ENCODE measurements around the gene PTMA. TPM values are rescaled to one million over a fixed set of nuclear protein-coding genes. Genes with fewer than 3 reads are reported as not detected.
A peak's percentile ranks its signal among the peaks of the same experiment; 100 is the strongest.

The PTMA gene
- total RNA-seq, 1 experiment from 2014 or later = 2,752 TPM

- TF ChIP-seq POLR2AphosphoS5 (IDR thresholded peaks at IDR 0.05; ENCODE audit: low read depth, low read length) (peak; percentile 17), ZFX (IDR thresholded peaks at IDR 0.05) (peak; percentile 7; the same call in 1 of the 2 replicates), RAD21 (IDR thresholded peaks at IDR 0.05; ENCODE audit: low read depth) (no peak)
- ChIA-PET POLR2A (interaction anchor here (1.0 to 5.5 kb wide), 13 partner anchors 7 to 245 kb away, joined by 3 to 34 read pairs (median 7); partner anchors contain the start of gene NCL), CTCF (interaction anchor here (1.7 to 2.5 kb wide), 3 partner anchors 32 to 66 kb away, joined by 4 to 29 read pairs (median 12); no protein-coding TSS in a partner anchor), RAD21 (ENCODE audit: low non-redundant PET in 1 of 2, low total read pairs in 2 of 2, uncharacterized antibody in 2 of 2, unreplicated experiment in 2 of 2) (interaction anchor here in 1 of 2 experiments (0.6 kb wide), 1 partner anchor 50 kb away, joined by 6 read pairs; no protein-coding TSS in a partner anchor)
- H3K79me2 ChIP-seq (ENCODE audit: insufficient read depth, low read length) = peaks cover 58% of the 10 kb centered on the region
- H3K27ac ChIP-seq (ENCODE audit: low read depth, low read length) = peak overlapping the region; percentile 99
- no peaks in the 10 kb centered on the region for H3K27me3 ChIP-seq (ENCODE audit: insufficient read depth, low read length)
- H4K20me1 ChIP-seq (ENCODE audit: insufficient read depth) = peaks cover 31% of the 10 kb centered on the region; the same call in 1 of the 2 replicates
- H3K36me3 ChIP-seq (ENCODE audit: control insufficient read depth in 1 of 2, insufficient read depth in 2 of 2, low read length in 2 of 2) = peaks cover 19 to 38% of the 10 kb centered on the region in 2 experiments
- H3K9me2 ChIP-seq (ENCODE audit: insufficient read depth) = no peaks in the 10 kb centered on the region
- peak overlapping the region; percentile 94 for H3K9ac ChIP-seq (ENCODE audit: low read length)
- no TSS peak for BruUV-seq (replicated peaks)
- intact Hi-C loops (cut with micrococcal nuclease) = loop anchor here (5.0 kb wide), 1 partner anchor 247 kb away; the partner anchor contains the start of gene NCL
- DNase-seq (ENCODE audit: low read depth, low spot score) (no peak), ATAC-seq (no peak)
- H3K4me3 ChIP-seq (replicated peaks in 1 of 2; ENCODE audit: low read depth in 1 of 2, low read length in 2 of 2) = peak overlapping the region; percentile 69 to 94
- H2AFZ ChIP-seq (ENCODE audit: low read depth, low read length, poor library complexity, severe bottlenecking) = no peak overlapping the region
- H3K4me2 ChIP-seq (ENCODE audit: low read length) = peak overlapping the region; percentile 93
- no peaks in the 10 kb centered on the region for H3K9me3 ChIP-seq (ENCODE audit: control insufficient read depth in 1 of 2, insufficient read depth in 1 of 2, low read depth in 1 of 2, low read length in 2 of 2)
- H3K4me1 ChIP-seq (ENCODE audit: control insufficient read depth in 1 of 2, insufficient read depth in 2 of 2, low read length in 2 of 2) = peaks cover 20 to 53% of the 10 kb centered on the region in 2 experiments
Measured at GRCh38 chr2:231708773-231709635, 679 bp downstream of the PTMA start.

DNA sequence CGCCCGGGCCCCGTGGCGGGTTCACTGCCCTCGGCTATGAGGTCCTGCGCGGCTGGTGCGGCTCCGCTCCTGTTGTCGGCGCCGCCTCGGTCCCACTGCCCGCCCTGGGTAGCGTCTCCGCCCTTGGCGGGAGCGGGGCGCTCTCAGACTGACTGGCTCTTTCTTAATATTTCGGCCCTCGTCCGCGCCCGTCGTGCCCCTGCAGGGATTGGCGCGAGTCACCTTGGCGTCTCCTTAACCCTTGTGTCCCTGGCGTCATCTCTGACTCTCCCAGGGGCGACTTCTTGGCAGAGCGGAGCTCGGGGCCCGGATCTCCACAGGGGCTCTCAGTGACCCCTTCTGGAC lies 1.3 kb downstream of the PTMA start:
- ChIA-PET RAD21 (ENCODE audit: low non-redundant PET in 1 of 2, low total read pairs in 2 of 2, uncharacterized antibody in 2 of 2, unreplicated experiment in 2 of 2) (no interaction called here), CTCF (interaction anchor here (1.0 kb wide), 1 partner anchor 67 kb away, joined by 4 read pairs; no protein-coding TSS in a partner anchor), POLR2A (interaction anchor here (1.5 to 5.5 kb wide), 2 partner anchors 37 to 245 kb away, joined by 3 to 34 read pairs; partner anchors contain the start of gene NCL)
- peaks cover 23 to 59% of the 10 kb centered on the region in 2 experiments for H3K4me1 ChIP-seq (ENCODE audit: control insufficient read depth in 1 of 2, insufficient read depth in 2 of 2, low read length in 2 of 2)
- H3K4me2 ChIP-seq (ENCODE audit: low read length) = peak overlapping the region; percentile 93
- intact Hi-C loops (cut with micrococcal nuclease) = loop anchor here (5.0 kb wide), 1 partner anchor 247 kb away; the partner anchor contains the start of gene NCL
- peak overlapping the region; percentile 99 for H3K27ac ChIP-seq (ENCODE audit: low read depth, low read length)
- H3K79me2 ChIP-seq (ENCODE audit: insufficient read depth, low read length) = peaks cover 58% of the 10 kb centered on the region
- no peaks in the 10 kb centered on the region for H3K9me2 ChIP-seq (ENCODE audit: insufficient read depth)
- peak overlapping the region; percentile 94 for H3K9ac ChIP-seq (ENCODE audit: low read length)
- H3K27me3 ChIP-seq (ENCODE audit: insufficient read depth, low read length) = no peaks in the 10 kb centered on the region
- H3K9me3 ChIP-seq (ENCODE audit: control insufficient read depth in 1 of 2, insufficient read depth in 1 of 2, low read depth in 1 of 2, low read length in 2 of 2) = no peaks in the 10 kb centered on the region
- ATAC-seq = no peak
- H3K36me3 ChIP-seq (ENCODE audit: control insufficient read depth in 1 of 2, insufficient read depth in 2 of 2, low read length in 2 of 2) = peaks cover 19 to 38% of the 10 kb centered on the region in 2 experiments
- no peak for DNase-seq (ENCODE audit: low read depth, low spot score)
- peak overlapping the region; percentile 69 to 94 for H3K4me3 ChIP-seq (replicated peaks in 1 of 2; ENCODE audit: low read depth in 1 of 2, low read length in 2 of 2)
- H2AFZ ChIP-seq (ENCODE audit: low read depth, low read length, poor library complexity, severe bottlenecking) = no peak overlapping the region
- no TSS peak for BruUV-seq (replicated peaks)
- H4K20me1 ChIP-seq (ENCODE audit: insufficient read depth) = peaks cover 31% of the 10 kb centered on the region; the same call in 1 of the 2 replicates
- TF ChIP-seq CBX3 (IDR thresholded peaks at IDR 0.05; ENCODE audit: low read depth) (no peak), SRF (IDR thresholded peaks at IDR 0.05; ENCODE audit: low read depth) (no peak), ZNF274 (IDR thresholded peaks at IDR 0.05; ENCODE audit: low read depth, low read length) (no peak), SIN3A (IDR thresholded peaks at IDR 0.05; ENCODE audit: low read depth) (no peak), ELF1 (IDR thresholded peaks at IDR 0.05; ENCODE audit: borderline replicate concordance, low read depth) (no peak), SP1 (IDR thresholded peaks at IDR 0.05; ENCODE audit: low read depth) (no peak), ZFX (IDR thresholded peaks at IDR 0.05) (no peak), REST (IDR thresholded peaks at IDR 0.05; ENCODE audit: low read depth) (no peak), CTCF (IDR thresholded peaks at IDR 0.05 in 2 of 3, conservative IDR thresholded peaks at IDR 0.05 in 1 of 3; ENCODE audit: borderline replicate concordance in 1 of 3, insufficient read depth in 1 of 3, low read depth in 2 of 3, low read length in 2 of 3) (no peak), CEBPB (IDR thresholded peaks at IDR 0.05; ENCODE audit: low read depth) (no peak)
- TF ChIP-seq, protein P1, sequence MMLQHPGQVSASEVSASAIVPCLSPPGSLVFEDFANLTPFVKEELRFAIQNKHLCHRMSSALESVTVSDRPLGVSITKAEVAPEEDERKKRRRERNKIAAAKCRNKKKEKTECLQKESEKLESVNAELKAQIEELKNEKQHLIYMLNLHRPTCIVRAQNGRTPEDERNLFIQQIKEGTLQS (IDR thresholded peaks at IDR 0.05) = no peak
